Fibroblast of mammary gland (primary cell): ENCODE results near the gene PHF21B.

Experiments
- DNase-seq: peaks from one replicate; pipeline ENCODE4 v3.0.0-alpha.2; 2010; ENCODE audit warnings: low read depth
- H3K4me3 ChIP-seq: 2 replicates; pipeline ENCODE4 v1.5.1; 2011; ENCODE audit warnings: low read depth, mild to moderate bottlenecking, low read length, moderate library complexity; ENCODE audit not compliant: control insufficient read depth
- TF ChIP-seq, protein P1 (sequence below): conservative IDR thresholded peaks from 2 replicates; pipeline ENCODE4 v1.5.1; 2011; ENCODE audit warnings: low read depth, low read length, inconsistent platforms; ENCODE audit not compliant: control insufficient read depth, insufficient read depth

Gene PHF21B

GRCh38 chr22:44974454-44974853 lies 35.4 kb downstream of the PHF21B start:
- TF ChIP-seq, protein P1, sequence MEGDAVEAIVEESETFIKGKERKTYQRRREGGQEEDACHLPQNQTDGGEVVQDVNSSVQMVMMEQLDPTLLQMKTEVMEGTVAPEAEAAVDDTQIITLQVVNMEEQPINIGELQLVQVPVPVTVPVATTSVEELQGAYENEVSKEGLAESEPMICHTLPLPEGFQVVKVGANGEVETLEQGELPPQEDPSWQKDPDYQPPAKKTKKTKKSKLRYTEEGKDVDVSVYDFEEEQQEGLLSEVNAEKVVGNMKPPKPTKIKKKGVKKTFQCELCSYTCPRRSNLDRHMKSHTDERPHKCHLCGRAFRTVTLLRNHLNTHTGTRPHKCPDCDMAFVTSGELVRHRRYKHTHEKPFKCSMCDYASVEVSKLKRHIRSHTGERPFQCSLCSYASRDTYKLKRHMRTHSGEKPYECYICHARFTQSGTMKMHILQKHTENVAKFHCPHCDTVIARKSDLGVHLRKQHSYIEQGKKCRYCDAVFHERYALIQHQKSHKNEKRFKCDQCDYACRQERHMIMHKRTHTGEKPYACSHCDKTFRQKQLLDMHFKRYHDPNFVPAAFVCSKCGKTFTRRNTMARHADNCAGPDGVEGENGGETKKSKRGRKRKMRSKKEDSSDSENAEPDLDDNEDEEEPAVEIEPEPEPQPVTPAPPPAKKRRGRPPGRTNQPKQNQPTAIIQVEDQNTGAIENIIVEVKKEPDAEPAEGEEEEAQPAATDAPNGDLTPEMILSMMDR: no peak
- H3K4me3 ChIP-seq: no peak overlapping the region
- DNase-seq: no peak

GRCh38 chr22:44973829-44974228 lies 36.0 kb downstream of the PHF21B start:
- no peak for DNase-seq
- no peak overlapping the region for H3K4me3 ChIP-seq
- TF ChIP-seq, protein P1: no peak

GRCh38 chr22:44972363-44973083 lies 37.3 kb downstream of the PHF21B start:
- no peak overlapping the region for H3K4me3 ChIP-seq
- DNase-seq: no peak
- TF ChIP-seq, protein P1: no peak

GRCh38 chr22:44971651-44972362 lies 38.0 kb downstream of the PHF21B start:
- TF ChIP-seq, protein P1: no peak
- no peak for DNase-seq

GRCh38 chr22:44970291-44970690 lies 39.5 kb downstream of the PHF21B start:
- DNase-seq: no peak
- TF ChIP-seq, protein P1: no peak
- H3K4me3 ChIP-seq: no peak overlapping the region

More at GRCh38 chr22:44971651-44972362, 38.0 kb downstream of the PHF21B start:
- no peak overlapping the region for H3K4me3 ChIP-seq

DNA sequence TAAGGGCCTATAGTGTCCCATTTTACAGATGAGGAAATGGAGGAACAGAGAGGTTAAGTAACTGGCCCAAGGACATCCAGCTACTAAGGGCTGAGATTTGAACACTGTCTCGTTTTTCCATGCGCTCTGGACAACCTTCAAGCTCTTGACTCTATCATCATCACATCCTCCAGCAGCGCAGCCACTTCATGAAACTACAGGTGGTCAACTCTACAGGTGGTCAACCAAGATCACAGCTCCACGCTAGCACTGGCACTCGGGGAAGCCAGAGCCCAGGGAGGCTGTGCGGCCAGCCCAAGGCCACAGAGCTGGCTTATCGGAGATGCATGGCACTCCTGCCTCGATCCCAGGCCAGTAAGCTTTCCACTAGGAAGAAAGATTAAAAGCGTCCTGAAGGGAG lies 40.0 kb downstream of the PHF21B start:
- TF ChIP-seq, protein P1: no peak
- DNase-seq: no peak
- no peak overlapping the region for H3K4me3 ChIP-seq
